Tibial nerve (tissue), 4 donors: ENCODE results near the gene OGFOD1.

Experiments
- CTCF ChIP-seq, 5 experiments: fragments of 200-600 bp in 3 of 5; fragments of 450-650 bp in 2 of 5; sonication (generic) in 3 of 5; IDR thresholded peaks; one replicate each; pipeline ENCODE4 v1.5.1; 2016 to 2019; ENCODE audit warnings: antibody characterized with exemption in 5 of 5, mild to moderate bottlenecking in 3 of 5, moderate library complexity in 2 of 5
- EP300 ChIP-seq, 2 donors: sonication (generic); formaldehyde crosslinking; IDR thresholded peaks; one replicate each; pipeline ENCODE4 v1.6.1; 2017; ENCODE audit warnings: antibody characterized with exemption in 2 of 2, mild to moderate bottlenecking in 1 of 2
- POLR2A ChIP-seq, 2 donors: fragments of 450-650 bp; IDR thresholded peaks; one replicate each; pipeline ENCODE4 v1.6.1; 2017; ENCODE audit warnings: antibody characterized with exemption in 2 of 2, mild to moderate bottlenecking in 2 of 2, moderate library complexity in 2 of 2

- TF ChIP-seq CTCF (IDR thresholded peaks at IDR 0.05) (no peak), EP300 (IDR thresholded peaks at IDR 0.05) (no peak), POLR2A (IDR thresholded peaks at IDR 0.05) (no peak)
Measured at GRCh38 chr16:56409195-56409594, 42.2 kb upstream of the OGFOD1 start.
